CD4-positive, alpha-beta memory T cell (primary cell): ENCODE data around the gene IMMT. TPM values are rescaled to one million over a fixed set of nuclear protein-coding genes. Genes with fewer than 3 reads are reported as not detected.
A peak's percentile ranks its signal among the peaks of the same experiment; 100 is the strongest.

Experiments used
- CTCF ChIA-PET: fragments of 350-600 bp; sonication (Branson Sonifier 250); formaldehyde crosslinking; loops from one replicate; lab custom pipeline; 2021; ENCODE audit warnings: inconsistent platforms; ENCODE audit not compliant: partially characterized antibody; lab: Charles Lee
- POLR2A ChIA-PET: fragments of 350-600 bp; sonication (Branson Sonifier 250); formaldehyde crosslinking; loops from one replicate; lab custom pipeline; 2021; ENCODE audit not compliant: partially characterized antibody; lab: Charles Lee
- DNase-seq, 5 donors: peaks; one replicate each; pipeline versions ENCODE4 v3.0.0 to v3.0.0-alpha.2; 2020 to 2022; ENCODE audit warnings: mixed read lengths in 1 of 5
- H3K27ac ChIP-seq: one replicate; pipeline ENCODE4 v1.7.0; 2013; ENCODE audit warnings: low read depth, low read length
- H3K27me3 ChIP-seq: 2 replicates; pipeline ENCODE4 v1.7.0; 2013; ENCODE audit warnings: mild to moderate bottlenecking, low read length, moderate library complexity; ENCODE audit not compliant: insufficient read depth
- H3K36me3 ChIP-seq: 2 replicates; pipeline ENCODE4 v1.7.0; 2013; ENCODE audit warnings: mild to moderate bottlenecking, low read length, moderate library complexity; ENCODE audit not compliant: insufficient read depth
- H3K4me1 ChIP-seq: 2 replicates; pipeline ENCODE4 v1.7.0; 2013; ENCODE audit warnings: mild to moderate bottlenecking, low read length, moderate library complexity; ENCODE audit not compliant: insufficient read depth
- H3K4me3 ChIP-seq, 2 donors: one replicate each; pipeline ENCODE4 v1.7.0; 2013; ENCODE audit warnings: low read length in 2 of 2, mild to moderate bottlenecking in 1 of 2
- H3K9me3 ChIP-seq, 2 donors: one replicate each; pipeline ENCODE4 v1.7.0; 2013; ENCODE audit warnings: low read length in 2 of 2, control low read depth in 1 of 2; ENCODE audit not compliant: control insufficient read depth in 1 of 2
- H3K27ac Mint-ChIP-seq, 7 donors: one replicate each; pipeline ENCODE4 v1.8.0; 2020 to 2021; ENCODE audit warnings: mixed read lengths in 7 of 7, mild to moderate bottlenecking in 6 of 7, inconsistent platforms in 3 of 7, moderate library complexity in 3 of 7
- H3K27me3 Mint-ChIP-seq, 2 donors: one replicate each; pipeline ENCODE4 v1.8.0; 2020 to 2021; ENCODE audit warnings: mixed read lengths in 2 of 2
- H3K36me3 Mint-ChIP-seq, 2 donors: one replicate each; pipeline ENCODE4 v1.8.0; 2020 to 2021; ENCODE audit warnings: mixed read lengths in 2 of 2, inconsistent platforms in 1 of 2, mild to moderate bottlenecking in 1 of 2
- H3K4me1 Mint-ChIP-seq, 4 donors: one replicate each; pipeline ENCODE4 v1.8.0; 2020 to 2021; ENCODE audit warnings: mixed read lengths in 4 of 4, mild to moderate bottlenecking in 1 of 4
- H3K4me3 Mint-ChIP-seq, 8 donors: one replicate each; pipeline ENCODE4 v1.8.0; 2020 to 2021; ENCODE audit warnings: mixed read lengths in 8 of 8, mild to moderate bottlenecking in 7 of 8, moderate library complexity in 6 of 8, inconsistent platforms in 3 of 8
- H3K9me3 Mint-ChIP-seq, 8 donors: one replicate each; pipeline ENCODE4 v1.8.0; 2020 to 2021; ENCODE audit warnings: mixed read lengths in 8 of 8, mild to moderate bottlenecking in 5 of 8, inconsistent platforms in 3 of 8, moderate library complexity in 1 of 8
- intact Hi-C: fragments of 100-400 bp; cut with micrococcal nuclease; formaldehyde crosslinking; loops from one replicate; pipeline ENCODE4 v1.15.1; 2023
- polyA plus RNA-seq, 2 donors: library from polyadenylated mRNA; unstranded; fragments of 300-500 nt; fragmentation: Illumina TruSeq; gene quantifications; one replicate each; pipeline ENCODE4 v1.2.3, GENCODE V29; 2021
- total RNA-seq, 2 experiments: library from RNA; stranded (reverse); gene quantifications; one replicate each; pipeline ENCODE4 v1.2.3, GENCODE V29; 2021

Gene IMMT
- total and polyA plus RNA-seq, 4 experiments from 2014 or later, result 49.8 to 82.7 (median 78.0) TPM

DNA sequence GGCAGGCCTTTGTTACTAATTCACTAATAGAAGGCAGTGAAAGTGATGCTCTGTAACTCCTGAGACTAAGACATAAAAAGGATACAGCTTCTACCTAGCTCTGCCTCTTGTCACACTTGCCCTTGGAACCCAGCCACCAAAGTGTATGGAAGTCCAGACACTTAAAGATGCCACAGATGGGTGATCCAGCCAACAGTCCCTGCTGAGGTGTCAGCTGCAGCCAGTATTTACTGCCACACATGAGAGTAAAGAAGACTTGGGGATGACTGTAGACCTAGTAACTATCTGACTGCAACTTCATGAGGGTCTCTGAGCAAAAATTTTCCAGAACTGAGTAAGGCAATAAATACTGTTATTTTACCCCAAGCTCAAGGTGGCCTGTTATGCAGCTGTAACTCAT lies 8.8 kb downstream of the IMMT start:
- intact Hi-C loops, result no loop called here
- CTCF ChIA-PET, result interaction anchor here (1.3 to 2.7 kb wide), 3 partner anchors 8 to 186 kb away, joined by 3 to 14 read pairs (median 5); partner anchors contain the start of gene IMMT
- no peak for DNase-seq
- H3K27ac Mint-ChIP-seq, result peak overlapping the region; percentile 82 to 98 (median 92)
- H3K36me3 Mint-ChIP-seq, result peaks cover 10 to 13% of the 10 kb centered on the region in 2 donors
- no peaks in the 10 kb centered on the region for H3K27me3 Mint-ChIP-seq
- H3K9me3 Mint-ChIP-seq, result no peaks in the 10 kb centered on the region
- Histone ChIP-seq H3K36me3 (no peaks in the 10 kb centered on the region), H3K9me3 (no peaks in the 10 kb centered on the region), H3K4me3 (no peak overlapping the region), H3K27ac (peak overlapping the region; percentile 54), H3K27me3 (no peaks in the 10 kb centered on the region), H3K4me1 (peaks cover 91% of the 10 kb centered on the region)
- POLR2A ChIA-PET, result interaction anchor here (1.1 to 4.8 kb wide), 5 partner anchors 10 to 255 kb away, joined by 4 to 94 read pairs (median 7); partner anchors contain the start of genes IMMT, KDM3A, MRPL35 and POLR1A
- peak overlapping the region in 7 of 8 donors; percentile 52 to 85 (median 77) for H3K4me3 Mint-ChIP-seq
- H3K4me1 Mint-ChIP-seq, result peaks cover 53 to 87% (median 67%) of the 10 kb centered on the region in 4 donors

DNA sequence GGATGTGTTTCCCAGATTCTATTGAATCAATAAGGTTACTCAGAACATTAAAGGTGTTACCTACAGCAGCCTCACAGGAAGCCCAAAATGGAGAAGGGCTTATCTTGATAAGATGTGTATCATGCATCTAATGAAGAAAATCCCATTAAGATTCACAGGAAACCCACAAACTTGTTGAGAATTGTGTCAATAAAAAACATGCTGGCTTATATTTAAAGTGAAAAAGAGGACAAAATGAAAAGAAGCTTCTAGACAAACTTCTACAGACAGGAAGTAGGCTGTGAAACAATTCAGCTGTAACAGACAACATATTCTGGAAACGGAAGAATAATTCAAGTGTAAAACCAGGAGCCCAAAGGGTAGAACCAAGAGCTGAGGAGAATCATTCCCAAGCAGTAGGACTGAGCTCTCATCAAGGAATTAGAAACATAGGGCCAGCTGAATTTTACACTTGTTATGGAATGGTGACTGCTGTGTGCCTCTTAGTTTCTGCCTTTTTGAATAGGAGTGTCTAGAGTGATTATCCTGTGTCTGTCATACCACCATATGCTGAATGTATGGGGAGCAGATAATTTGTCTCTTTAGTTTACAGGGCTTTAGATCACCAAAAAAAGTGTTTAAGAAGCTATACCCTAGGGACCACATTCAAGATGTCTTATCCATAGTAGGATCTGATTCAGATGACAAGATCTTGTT lies 9.6 kb downstream of the IMMT start:
- H3K27ac ChIP-seq, result peak overlapping the region; percentile 54
- POLR2A ChIA-PET, result interaction anchor here (0.6 to 4.8 kb wide), 7 partner anchors 9 to 256 kb away, joined by 3 to 94 read pairs (median 6); partner anchors contain the start of genes IMMT, KDM3A, MRPL35 and POLR1A

DNA sequence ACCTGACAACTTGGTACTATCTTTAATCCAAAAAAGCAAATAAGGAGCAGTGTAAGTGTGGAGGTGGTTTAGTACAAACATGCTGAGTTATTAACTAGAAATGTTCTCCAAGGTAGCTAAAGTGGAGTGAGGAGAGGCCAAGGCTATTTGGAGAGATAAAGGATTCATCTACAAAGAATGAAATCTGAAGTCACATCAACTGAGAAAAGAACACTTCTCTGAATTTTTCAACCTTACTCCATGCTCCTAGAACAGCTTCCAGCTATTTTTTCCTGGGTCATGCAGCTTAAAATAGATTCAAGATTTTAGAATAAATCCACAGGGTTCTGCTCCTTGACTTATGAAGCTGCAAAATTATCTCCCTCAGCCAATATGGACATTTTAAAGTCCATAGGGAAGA lies 18.7 kb downstream of the IMMT start:
- Mint-ChIP-seq H3K4me1 (peaks cover 21 to 40% (median 23%) of the 10 kb centered on the region in 4 donors), H3K4me3 (no peak overlapping the region), H3K9me3 (no peaks in the 10 kb centered on the region), H3K27ac (peak overlapping the region in 3 of 7 donors; percentile 1 to 53 (median 2)), H3K36me3 (peaks cover 42 to 59% of the 10 kb centered on the region in 2 donors), H3K27me3 (no peaks in the 10 kb centered on the region)
- no peak overlapping the region for H3K27ac ChIP-seq
- H3K4me1 ChIP-seq, result no peaks in the 10 kb centered on the region
- H3K4me3 ChIP-seq, result no peak overlapping the region
- H3K9me3 ChIP-seq, result no peaks in the 10 kb centered on the region
- POLR2A ChIA-PET, result interaction anchor here (0.8 to 1.7 kb wide), 3 partner anchors 9 to 19 kb away, joined by 3 to 6 read pairs (median 3); partner anchors contain the start of gene IMMT
- peaks cover 48% of the 10 kb centered on the region for H3K36me3 ChIP-seq
- no peak for DNase-seq
- CTCF ChIA-PET, result no interaction called here
- H3K27me3 ChIP-seq, result no peaks in the 10 kb centered on the region
- intact Hi-C loops, result no loop called here

More for the DNA sequence above, 9.6 kb downstream of the IMMT start:
- Histone ChIP-seq H3K27me3 (no peaks in the 10 kb centered on the region), H3K9me3 (no peaks in the 10 kb centered on the region), H3K4me3 (peak overlapping the region in 1 of 2 donors; percentile 12), H3K36me3 (no peaks in the 10 kb centered on the region), H3K4me1 (peaks cover 85% of the 10 kb centered on the region)
- Mint-ChIP-seq H3K9me3 (no peaks in the 10 kb centered on the region), H3K4me3 (peak overlapping the region; percentile 43 to 85 (median 78)), H3K27me3 (no peaks in the 10 kb centered on the region), H3K36me3 (peaks cover 7 to 13% of the 10 kb centered on the region in 2 donors), H3K4me1 (peaks cover 53 to 79% (median 62%) of the 10 kb centered on the region in 4 donors), H3K27ac (peak overlapping the region; percentile 82 to 98 (median 92))
- DNase-seq, result peak; percentile 47 to 68 (median 56)
- CTCF ChIA-PET, result interaction anchor here (0.9 to 2.7 kb wide), 4 partner anchors 9 to 186 kb away, joined by 3 to 14 read pairs (median 4); partner anchors contain the start of gene IMMT
- intact Hi-C loops, result loop anchor here (1.0 kb wide), 1 partner anchor 10 kb away; the partner anchor contains the start of gene IMMT

DNA sequence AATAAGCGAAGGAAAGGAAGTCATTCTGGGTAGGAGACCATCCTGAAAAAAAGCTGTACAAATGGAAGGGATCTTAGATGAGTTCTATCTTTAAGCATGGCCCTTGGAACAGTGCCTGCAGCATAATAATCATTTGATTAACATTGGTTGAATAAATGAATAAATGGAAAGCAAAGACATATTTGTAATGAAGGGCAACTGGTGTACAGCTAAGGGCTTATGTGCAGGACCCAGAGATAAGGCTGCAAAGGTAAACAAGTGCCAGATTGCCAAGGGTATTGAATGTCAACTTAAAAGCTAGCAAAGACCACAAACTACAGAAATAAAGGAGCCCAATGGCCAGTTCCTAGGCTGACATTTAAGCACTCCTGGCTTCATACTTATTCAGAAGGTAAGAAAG lies 19.4 kb downstream of the IMMT start:
- Mint-ChIP-seq H3K9me3 (no peaks in the 10 kb centered on the region), H3K27me3 (no peaks in the 10 kb centered on the region), H3K4me1 (peaks cover 21 to 40% (median 22%) of the 10 kb centered on the region in 4 donors), H3K4me3 (no peak overlapping the region), H3K27ac (peak overlapping the region in 3 of 7 donors; percentile 13 to 22 (median 15)), H3K36me3 (peaks cover 47 to 64% of the 10 kb centered on the region in 2 donors)
- CTCF ChIA-PET, result no interaction called here
- intact Hi-C loops, result no loop called here
- POLR2A ChIA-PET, result interaction anchor here (1.0 to 1.7 kb wide), 2 partner anchors 10 to 11 kb away, joined by 3 to 6 read pairs; no protein-coding TSS in a partner anchor
- Histone ChIP-seq H3K9me3 (no peaks in the 10 kb centered on the region), H3K4me1 (no peaks in the 10 kb centered on the region), H3K4me3 (no peak overlapping the region), H3K27me3 (no peaks in the 10 kb centered on the region), H3K27ac (no peak overlapping the region), H3K36me3 (peaks cover 53% of the 10 kb centered on the region)
- no peak for DNase-seq

DNA sequence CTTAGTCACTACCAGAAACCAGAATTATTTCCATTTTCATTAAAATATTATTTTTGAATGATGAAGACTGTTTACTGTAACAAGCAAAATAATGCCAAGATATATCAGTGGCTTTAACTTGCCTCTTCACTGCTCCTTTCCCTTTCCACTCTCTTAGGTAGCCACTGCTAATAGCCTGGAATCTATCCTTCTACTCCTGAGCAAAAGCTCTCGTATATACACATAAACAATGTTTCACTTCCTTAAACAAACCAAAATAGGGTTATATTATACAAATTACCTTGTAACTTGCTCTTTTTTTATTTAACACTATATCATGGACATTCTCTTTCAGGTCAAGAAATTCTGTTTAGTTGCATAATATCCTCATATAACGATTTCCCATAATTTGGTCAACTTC lies 20.8 kb downstream of the IMMT start:
- POLR2A ChIA-PET, result no interaction called here
- peaks cover 52 to 70% of the 10 kb centered on the region in 2 donors for H3K36me3 Mint-ChIP-seq
- no peaks in the 10 kb centered on the region for H3K27me3 Mint-ChIP-seq
- H3K4me3 Mint-ChIP-seq, result no peak overlapping the region
- no peaks in the 10 kb centered on the region for H3K4me1 ChIP-seq
- no peak overlapping the region for H3K27ac ChIP-seq
- DNase-seq, result no peak
- peak overlapping the region in 3 of 7 donors; percentile 25 to 88 (median 80) for H3K27ac Mint-ChIP-seq
- no peaks in the 10 kb centered on the region for H3K27me3 ChIP-seq
- no peaks in the 10 kb centered on the region for H3K9me3 Mint-ChIP-seq
- H3K4me1 Mint-ChIP-seq, result peaks cover 21 to 43% (median 26%) of the 10 kb centered on the region in 4 donors
- intact Hi-C loops, result no loop called here
- H3K4me3 ChIP-seq, result no peak overlapping the region
- CTCF ChIA-PET, result interaction anchor here (0.6 kb wide), 1 partner anchor 344 kb away, joined by 3 read pairs; no protein-coding TSS in a partner anchor
- H3K36me3 ChIP-seq, result peaks cover 62% of the 10 kb centered on the region
- H3K9me3 ChIP-seq, result no peaks in the 10 kb centered on the region

DNA sequence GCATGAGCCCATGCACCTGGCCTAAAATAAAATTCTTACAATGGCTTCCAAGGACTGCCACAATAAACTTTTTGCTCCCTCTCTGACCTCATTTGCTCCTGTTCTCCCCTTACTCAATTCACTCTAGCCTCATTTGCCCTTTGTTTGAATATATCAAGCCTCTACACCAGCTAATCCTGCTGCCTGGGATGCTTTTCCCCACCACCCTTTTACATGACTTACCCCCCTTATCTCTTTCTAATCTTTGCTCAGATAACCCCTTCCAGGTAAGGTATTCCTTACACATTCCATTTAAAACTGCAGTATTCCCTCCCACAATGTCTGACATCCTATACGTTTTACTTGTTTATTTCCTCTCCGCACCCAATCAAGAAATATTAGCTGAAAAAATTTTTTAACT lies 22.7 kb downstream of the IMMT start:
- Histone ChIP-seq H3K4me3 (no peak overlapping the region), H3K9me3 (no peaks in the 10 kb centered on the region), H3K27ac (no peak overlapping the region), H3K27me3 (no peaks in the 10 kb centered on the region), H3K36me3 (peaks cover 69% of the 10 kb centered on the region), H3K4me1 (no peaks in the 10 kb centered on the region)
- POLR2A ChIA-PET, result interaction anchor here (1.0 kb wide), 1 partner anchor 29 kb away, joined by 4 read pairs; no protein-coding TSS in a partner anchor
- intact Hi-C loops, result no loop called here
- CTCF ChIA-PET, result no interaction called here
- H3K27ac Mint-ChIP-seq, result peak overlapping the region in 3 of 7 donors; percentile 69 to 84 (median 79)
- no peak overlapping the region for H3K4me3 Mint-ChIP-seq
- H3K4me1 Mint-ChIP-seq, result peaks cover 23 to 38% (median 31%) of the 10 kb centered on the region in 4 donors
- peaks cover 62 to 69% of the 10 kb centered on the region in 2 donors for H3K36me3 Mint-ChIP-seq
- no peaks in the 10 kb centered on the region for H3K9me3 Mint-ChIP-seq
- no peaks in the 10 kb centered on the region for H3K27me3 Mint-ChIP-seq
- no peak for DNase-seq

DNA sequence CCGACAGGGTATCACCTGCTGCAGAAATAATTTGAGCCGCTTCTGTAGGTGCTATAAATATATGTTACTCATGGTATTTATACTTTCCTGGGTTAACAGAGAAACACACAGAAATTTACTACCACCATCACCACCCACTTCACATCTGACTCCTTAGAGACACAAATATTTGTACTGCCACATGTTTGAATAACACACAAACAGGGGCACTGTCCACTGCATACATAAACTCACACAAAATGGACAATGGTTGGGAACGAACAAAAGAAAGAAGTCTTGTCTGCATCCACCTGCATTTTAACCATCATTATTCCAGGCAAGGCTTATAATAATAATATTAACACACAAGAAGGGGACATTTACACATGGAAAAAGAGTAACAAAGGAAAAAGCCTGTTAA lies 24.0 kb downstream of the IMMT start:
- Histone ChIP-seq H3K27me3 (no peaks in the 10 kb centered on the region), H3K27ac (no peak overlapping the region), H3K4me3 (no peak overlapping the region), H3K36me3 (peaks cover 59% of the 10 kb centered on the region), H3K4me1 (no peaks in the 10 kb centered on the region), H3K9me3 (no peaks in the 10 kb centered on the region)
- no peak overlapping the region for H3K4me3 Mint-ChIP-seq
- no peak overlapping the region for H3K27ac Mint-ChIP-seq
- ChIA-PET CTCF (no interaction called here), POLR2A (no interaction called here)
- H3K4me1 Mint-ChIP-seq, result peaks cover 20 to 35% (median 26%) of the 10 kb centered on the region in 4 donors
- intact Hi-C loops, result no loop called here
- H3K36me3 Mint-ChIP-seq, result peaks cover 59 to 63% of the 10 kb centered on the region in 2 donors
- H3K27me3 Mint-ChIP-seq, result no peaks in the 10 kb centered on the region
- H3K9me3 Mint-ChIP-seq, result no peaks in the 10 kb centered on the region
- DNase-seq, result no peak
